Activated CD8-positive, alpha-beta memory T cell treated with anti-CD3 and anti-CD28 coated beads for 1 hour (primary cell): ENCODE measurements around the gene GCC1.
"Not testable (repeated sequence)": the region's sequence is repeated elsewhere in the genome, so short reads cannot be mapped to it uniquely, and the experiment has no call there.

Experiments used
- DNase-seq, 2 donors: peaks; one replicate each; pipeline ENCODE4 v3.0.0-alpha.2; 2020; ENCODE audit warnings: low read depth in 1 of 2; ENCODE audit errors: extremely low read depth in 1 of 2

GCC1 gene

GRCh38 chr7:127540461-127540860 is 44.9 kb downstream of the GCC1 start:
- DNase-seq = not testable (repeated sequence)

DNA sequence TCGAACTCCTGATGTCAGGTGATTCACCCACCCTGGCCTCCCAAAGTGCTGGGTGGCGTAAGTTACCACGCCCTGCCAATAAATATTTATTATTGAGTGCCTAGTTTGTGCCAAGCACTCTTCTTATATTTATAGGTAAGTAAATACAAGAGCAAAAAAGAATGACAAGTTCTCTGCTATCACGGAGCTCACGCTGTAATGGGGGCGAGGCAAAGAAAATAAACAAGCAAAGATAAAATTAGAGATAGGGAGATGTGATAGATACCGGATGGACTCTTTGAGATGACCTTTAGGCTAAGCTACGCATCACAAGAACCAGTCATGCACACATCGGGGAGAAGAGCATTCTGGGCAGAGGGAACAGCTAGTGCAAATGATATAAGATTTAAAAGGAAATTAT is 46.3 kb downstream of the GCC1 start:
- DNase-seq = no peak

DNA sequence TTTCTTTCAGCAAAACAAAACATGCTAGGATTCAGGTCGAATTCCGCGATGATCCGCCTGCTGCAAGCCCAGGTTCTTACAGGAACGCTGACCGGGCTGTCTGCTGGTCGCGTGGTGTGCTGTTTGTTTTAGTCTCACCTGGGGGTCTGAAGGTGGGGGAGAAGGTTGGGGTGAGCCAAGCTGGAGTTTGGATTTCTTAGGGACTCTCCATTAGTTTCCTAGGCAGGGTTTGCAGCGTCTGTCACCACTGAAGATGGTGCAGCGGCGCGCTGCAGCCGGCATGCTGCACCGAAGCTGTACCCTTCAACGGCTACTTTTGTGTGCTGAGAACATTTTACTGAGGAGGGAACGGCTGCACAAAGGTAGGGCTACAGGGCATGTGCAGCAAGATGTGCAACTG is 48.7 kb downstream of the GCC1 start:
- no peak for DNase-seq

DNA sequence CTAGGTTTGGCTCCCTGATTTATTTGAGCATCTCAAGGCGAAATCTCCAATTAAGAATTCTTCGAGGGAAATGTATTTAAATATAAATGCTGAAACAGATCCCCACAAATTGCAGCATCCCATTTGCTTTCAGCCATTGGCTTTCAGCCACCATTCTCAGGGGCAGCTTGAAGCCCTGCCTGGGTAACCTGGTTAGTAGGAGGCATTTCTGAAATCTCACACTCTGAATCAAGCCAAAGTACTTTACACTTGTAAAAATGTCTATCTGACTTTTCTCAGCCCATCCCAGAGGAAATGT is 49.1 kb downstream of the GCC1 start:
- DNase-seq = no peak

- no peak for DNase-seq
These were observed 49.6 kb downstream of the GCC1 start for GRCh38 chr7:127535546-127536393.

DNA sequence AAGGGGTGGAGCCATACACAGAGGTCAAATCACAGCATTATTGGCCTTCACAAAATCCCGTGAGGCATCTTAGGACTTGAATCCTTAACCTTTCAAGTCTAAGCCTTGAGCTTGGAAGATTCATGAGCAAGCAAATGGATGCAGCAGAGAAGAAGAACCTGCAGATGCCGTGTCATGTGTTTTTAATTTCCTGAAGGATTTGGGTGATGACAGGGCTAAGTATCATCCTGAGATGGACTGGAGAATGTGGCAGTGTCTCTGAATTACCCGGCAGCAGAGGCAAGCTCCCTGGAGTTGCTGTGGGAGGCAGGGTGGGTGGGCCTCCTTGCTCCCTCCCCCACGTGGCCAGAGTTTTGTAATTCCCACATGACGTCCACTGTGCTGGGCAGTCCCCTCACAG is 50.8 kb downstream of the GCC1 start:
- DNase-seq = no peak

- no peak for DNase-seq
These were observed 52.7 kb downstream of the GCC1 start for GRCh38 chr7:127532736-127533135.

- DNase-seq = no peak
These were observed 53.2 kb downstream of the GCC1 start for GRCh38 chr7:127532151-127532550.
